ENCODE results near the gene EIF4G3. TPM values are rescaled to one million over a fixed set of nuclear protein-coding genes. Genes with fewer than 3 reads are reported as not detected.
"Not testable (repeated sequence)": the region's sequence is repeated elsewhere in the genome, so short reads cannot be mapped to it uniquely, and the experiment has no call there.

EIF4G3 gene
- total RNA-seq, 1 experiment from 2014 or later = 57.2 TPM

DNA sequence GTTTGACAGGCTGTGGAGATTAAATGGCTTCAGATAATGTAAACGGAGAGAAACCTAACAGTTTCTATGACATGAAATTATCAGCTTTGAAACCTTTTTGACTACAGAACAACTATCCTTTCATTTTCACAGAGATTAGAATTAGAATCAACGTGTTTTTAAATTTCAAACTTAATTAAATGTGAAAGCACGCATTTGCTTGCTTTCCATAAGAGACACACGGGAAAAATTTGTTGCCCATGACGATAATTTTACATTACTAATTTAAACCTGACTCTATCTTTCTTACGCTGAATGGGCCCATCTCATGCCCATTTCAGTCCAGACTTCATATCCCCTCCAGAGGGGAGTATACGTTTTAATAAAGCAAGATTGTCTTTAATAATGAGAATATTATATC lies 297.9 kb downstream of the EIF4G3 start:
- no peak for DNase-seq (ENCODE audit: low read depth)

DNA sequence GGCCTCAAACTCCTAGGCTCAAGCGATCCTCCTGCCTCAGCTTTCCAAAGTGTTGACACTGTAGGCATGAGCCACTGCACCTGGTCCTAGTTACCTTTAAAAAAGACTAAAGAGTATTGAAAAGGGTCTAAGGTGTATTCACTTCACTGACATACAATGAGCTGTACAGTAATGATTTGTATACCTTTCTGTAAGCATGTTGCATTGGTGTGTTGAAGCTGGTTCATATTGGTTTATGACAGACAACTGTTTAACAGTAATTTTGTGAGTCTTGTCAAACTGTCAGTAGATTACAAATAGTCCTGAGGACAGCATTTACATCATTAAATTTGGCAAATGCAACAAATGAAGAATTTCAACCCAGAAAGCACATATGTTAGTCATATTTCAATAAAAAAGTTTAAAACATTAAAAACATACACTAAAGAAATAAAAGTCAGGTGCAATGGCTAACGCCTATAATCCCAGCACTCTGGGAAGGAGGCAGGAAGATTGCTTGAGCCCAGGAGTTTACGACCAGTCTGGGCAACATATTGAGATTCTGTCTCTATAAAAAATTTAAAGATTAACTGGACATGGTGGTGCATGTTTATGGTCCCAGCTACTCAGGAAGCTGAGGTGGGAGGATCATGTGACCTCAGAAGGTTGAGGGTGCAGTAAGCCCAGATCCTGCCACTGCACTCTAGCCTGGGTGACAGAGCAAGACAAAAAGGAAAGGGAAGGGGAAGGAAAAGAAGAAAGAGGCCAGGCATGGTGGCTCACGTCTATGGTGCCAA lies 301.3 kb downstream of the EIF4G3 start:
- DNase-seq (ENCODE audit: low read depth) = no peak

DNA sequence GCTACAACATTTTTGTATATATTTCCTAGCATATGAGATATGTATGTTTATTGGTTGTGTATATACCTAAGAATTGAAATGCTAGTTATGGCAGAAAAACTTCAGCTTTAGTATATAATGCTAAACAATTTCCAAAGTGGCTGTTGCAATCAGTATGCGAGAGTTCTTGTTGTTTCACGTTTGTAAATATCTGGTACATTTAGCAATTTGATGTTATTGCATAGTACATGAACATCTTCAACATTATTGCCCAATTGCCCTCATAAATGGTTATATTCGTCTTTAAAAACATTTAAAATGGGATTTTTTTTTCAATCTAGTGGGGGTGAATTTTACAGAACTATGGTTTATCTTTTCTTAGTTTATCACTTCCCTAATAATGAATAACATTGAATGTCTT lies 303.4 kb downstream of the EIF4G3 start:
- no peak for DNase-seq (ENCODE audit: low read depth)

DNA sequence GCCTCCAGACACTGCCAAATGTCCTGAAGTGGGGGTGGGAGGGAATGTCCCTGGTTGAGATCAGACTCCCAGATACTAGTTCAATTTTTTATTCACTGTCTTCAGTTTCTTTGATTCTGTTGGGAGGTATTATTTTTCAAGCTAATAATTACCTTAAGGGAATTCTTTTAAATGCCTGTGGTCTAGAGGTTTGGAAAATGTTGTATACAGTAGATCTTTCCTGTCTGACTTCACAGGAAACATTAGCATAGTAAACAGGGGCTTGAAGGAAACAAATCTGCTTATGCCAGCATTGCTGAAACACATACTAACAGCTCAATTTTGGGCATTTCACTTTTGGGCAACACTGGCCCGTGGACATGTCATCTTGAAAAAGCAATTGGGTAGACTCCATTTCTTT lies 305.3 kb downstream of the EIF4G3 start:
- DNase-seq (ENCODE audit: low read depth) = peak; percentile 67

DNA sequence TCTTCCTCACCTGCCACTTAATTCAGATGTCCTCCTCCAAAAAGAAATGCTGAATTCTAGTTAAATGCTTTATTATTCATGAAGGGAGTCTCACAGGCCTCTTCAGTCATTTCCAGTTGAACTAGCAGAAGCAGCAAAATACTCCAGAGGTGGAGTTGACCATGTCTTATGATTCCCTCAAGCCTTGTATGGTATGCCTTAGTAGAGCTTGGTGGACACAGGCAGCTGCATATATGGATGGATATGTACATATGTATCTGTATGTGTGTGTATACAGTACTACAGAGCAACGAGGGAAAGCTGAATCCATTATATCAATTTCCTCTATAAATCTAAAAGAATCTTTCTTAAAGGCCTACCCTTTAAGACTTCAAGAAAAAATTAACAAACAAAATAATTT lies 306.0 kb downstream of the EIF4G3 start:
- DNase-seq (ENCODE audit: low read depth) = no peak

DNA sequence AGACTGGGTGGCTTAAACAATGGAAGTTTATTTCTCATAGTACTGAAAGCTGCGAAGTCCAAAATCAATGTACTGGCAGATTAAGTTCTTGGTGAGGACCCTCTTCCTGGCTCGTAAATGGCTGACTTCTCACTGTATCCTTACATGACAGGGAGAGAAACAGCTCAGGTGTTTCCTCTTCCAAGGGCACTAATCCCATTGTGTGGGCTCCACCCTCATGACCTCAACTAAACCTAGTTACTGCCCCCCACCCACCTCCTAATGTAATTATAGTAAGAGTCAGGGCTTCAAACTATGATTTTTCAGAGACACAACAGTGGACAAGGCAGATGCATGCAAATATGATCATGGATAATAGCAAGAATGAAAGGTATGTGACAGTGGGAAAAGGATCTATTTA lies 308.4 kb downstream of the EIF4G3 start:
- no peak for DNase-seq (ENCODE audit: low read depth)

DNA sequence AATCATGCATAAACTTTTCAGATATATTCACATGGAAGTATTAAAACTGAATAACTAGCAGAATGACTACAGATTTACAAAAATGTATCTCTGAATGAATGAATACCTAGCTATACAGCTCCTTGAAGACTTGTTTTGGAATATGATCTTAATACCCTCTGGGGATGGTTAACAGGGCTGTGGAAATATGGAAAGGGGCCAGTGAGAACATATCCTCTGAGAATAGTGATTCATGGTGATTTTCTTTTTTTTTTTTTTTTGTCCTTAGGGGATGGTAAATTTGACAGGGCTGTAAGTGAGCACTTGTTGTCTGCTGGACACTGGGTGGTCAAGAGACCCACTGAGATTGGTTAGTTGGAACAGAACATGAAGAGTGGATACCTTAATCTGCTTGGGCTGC lies 308.9 kb downstream of the EIF4G3 start:
- DNase-seq (ENCODE audit: low read depth) = peak; percentile 71

DNA sequence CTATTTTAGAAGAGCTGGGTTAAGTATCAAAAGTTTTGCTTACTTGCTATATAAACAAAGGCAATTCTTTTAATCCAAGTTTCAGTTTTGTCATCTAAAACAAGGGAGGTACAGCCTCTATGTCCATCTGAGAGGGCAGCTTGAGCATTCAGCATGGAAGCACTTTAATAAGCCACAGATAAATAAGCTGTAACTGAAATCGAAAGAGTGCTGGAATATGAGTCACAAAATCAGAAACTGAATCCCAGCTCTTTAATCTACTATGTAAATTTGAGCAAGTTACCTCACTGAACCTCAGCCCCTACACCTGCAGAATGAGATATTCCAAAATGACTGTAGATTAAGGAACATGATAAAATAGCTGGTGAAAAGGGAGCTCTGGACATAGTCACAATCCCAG lies 309.6 kb downstream of the EIF4G3 start:
- DNase-seq (ENCODE audit: low read depth) = peak; percentile 67

DNA sequence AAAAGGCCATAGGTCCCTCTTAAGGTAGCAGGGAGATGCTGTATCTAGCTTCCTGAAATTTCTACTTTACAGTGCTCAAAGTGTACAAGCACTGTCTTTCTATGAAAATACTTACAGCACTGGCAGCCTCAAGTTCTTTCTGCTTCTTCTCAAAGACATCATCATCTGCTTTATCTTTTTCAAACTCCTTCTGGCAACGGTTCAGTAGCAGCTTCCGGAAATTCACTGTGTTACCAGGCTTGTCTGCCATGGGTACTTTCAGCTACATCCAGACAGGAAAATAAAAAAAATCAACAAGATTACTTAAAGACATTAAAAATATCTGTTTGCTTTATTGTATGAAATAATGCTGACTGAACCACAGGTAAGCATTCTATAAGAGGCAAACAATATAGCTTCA lies 311.7 kb downstream of the EIF4G3 start:
- DNase-seq (ENCODE audit: low read depth) = no peak

DNA sequence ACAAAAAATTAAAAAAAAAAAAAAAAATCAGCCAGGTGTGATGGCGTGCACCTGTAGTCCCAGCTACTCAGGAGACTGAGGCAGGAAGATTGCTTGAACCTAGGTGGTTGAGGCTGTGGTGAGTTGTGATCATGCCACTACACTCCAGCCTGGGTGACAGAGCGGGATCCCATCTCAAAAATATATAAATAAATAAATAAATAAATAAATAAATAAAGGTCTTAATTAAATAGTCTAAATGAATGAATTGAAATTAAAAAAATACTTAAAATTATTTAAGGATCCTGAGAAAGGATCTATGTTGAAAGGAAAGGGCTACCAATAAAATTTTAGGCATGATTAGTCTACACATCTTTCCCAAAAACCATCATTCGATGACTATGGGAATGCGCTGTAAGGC lies 322.2 kb downstream of the EIF4G3 start:
- DNase-seq (ENCODE audit: low read depth) = no peak

DNA sequence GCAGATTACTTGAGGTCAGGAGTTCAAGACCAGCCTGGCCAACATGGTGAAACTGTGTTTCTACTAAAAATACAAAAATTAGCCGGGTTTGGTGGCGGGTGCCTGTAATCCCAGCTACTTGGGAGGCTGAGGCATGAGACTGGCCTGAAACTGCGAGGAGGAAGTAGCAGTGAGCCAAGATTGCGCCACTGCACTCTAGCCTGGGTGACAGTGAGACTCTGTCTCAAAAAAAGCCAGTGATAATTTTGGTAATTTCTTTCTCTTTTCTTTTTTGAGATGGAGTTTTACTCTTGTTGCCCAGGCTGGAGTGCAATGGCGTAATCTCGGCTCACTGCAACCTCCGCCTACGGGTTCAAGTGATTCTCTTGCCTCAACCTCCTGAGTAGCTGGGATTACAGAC lies 324.9 kb downstream of the EIF4G3 start:
- DNase-seq (ENCODE audit: low read depth) = not testable (repeated sequence)

DNA sequence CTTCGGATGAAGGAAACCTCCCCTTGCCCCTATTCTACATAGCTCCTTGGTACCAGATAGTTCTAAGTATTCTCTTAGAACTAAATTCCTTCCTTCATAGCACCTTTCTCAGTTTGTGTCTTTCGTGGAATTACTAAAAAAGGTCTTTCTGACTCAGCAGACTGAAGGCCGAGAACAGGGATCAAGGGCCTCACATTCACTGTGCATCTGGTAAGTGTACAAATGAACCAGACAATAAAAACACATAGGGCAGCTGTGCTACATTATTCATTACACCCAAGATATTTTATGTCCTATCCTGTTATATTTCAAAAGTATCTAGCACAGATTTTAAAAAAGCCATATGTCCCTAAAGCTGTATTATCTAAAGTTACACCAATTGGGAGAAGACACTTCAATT lies 326.7 kb downstream of the EIF4G3 start:
- DNase-seq (ENCODE audit: low read depth) = no peak

DNA sequence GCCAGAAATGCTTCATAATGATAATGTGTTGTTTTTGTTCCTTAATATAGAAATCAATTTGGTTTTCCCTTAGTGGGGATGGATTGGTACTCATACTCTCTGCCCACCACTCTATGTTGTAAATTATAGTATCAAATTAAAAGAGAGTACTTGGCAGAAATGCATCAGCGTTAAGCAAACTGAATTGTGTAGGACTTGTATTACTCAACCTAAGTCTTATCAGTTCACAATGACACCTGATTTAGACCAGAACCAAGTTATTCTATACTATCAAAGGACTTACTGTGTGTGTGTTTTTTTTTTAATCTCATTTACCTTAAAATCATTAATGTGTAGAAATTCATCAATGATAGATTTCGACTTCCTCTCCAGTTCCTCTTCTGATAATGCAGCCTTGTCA lies 327.6 kb downstream of the EIF4G3 start:
- no peak for DNase-seq (ENCODE audit: low read depth)

DNA sequence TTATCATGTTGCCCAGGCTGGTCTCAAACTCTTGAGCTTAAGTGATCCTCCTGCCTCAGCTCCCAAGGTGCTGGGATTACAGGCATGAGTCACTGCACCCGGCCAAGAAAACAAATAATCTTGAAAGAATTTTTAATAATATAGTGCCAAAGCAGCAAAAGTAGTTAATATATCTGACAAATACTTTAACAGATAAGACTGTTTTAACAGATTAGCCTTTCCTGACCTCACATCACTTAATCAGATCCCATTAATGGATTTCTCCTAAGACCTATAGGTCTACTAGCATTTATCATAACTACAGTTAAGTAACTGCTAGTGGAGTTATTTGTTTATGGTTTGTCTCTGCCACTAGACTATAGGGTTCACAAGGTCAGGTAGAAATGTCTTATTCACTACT lies 328.5 kb downstream of the EIF4G3 start:
- peak; percentile 61 for DNase-seq (ENCODE audit: low read depth)

DNA sequence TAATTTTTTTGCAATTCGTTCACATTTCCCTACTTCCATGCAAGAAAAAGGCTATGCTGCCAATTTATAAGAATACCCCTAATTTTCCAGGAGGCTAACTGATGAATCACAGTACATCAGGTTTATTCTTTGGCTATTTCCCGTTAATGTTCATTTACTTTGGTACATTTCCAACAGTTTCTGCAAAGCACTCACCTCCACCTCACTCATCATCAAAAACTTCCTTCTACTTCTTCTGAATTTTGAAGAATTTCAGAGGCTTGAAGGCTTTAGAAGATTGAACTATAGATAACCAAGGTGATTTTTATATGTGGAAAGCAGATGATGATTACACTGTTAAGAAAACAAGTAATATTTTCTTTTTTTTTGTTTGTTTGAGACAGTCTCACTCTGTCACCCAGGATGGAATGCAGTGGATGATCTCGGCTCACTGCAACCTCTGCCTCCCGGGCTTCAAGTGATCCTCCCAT lies 329.1 kb downstream of the EIF4G3 start:
- peak; percentile 81 for DNase-seq (ENCODE audit: low read depth)

DNA sequence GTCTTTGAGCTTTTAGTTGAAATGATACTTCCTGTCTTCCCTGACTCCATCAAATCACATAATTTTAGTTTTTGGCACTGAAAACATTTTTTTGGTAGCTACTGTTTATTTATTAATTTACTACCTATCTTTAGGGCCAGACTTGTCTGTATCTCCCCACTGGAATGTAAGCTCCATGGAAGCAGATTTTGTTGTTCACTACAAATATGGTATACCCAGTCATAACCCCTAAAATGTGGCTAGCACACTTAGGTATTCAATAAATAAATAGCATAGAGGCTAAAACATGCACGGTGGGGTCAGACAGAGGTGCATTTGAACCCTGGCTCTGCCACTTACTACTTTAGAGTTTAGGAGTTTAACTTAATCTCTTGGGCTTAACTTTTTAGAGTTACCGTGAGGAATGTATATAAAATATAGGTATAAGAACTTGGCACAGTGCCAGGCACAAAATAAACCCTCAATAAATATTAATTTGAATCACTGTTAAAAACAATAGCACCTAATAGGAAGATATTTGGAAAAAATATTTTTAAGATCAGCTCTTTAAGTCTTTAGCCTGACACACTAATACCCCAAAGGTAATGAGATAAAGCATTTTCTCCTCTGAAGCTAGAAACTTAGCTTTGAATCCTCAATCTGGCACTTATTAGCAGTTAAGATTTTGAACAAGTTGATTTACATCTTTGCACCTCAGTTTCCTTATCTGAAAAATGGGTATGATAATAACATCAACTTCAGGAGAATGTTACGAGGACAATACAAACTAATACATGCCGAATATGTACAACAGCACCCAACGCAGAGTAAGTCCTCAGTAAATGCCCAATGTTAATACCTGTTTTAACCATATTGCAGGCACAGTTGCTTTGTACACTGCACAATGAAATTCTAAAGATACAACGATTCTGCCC lies 330.0 kb downstream of the EIF4G3 start:
- peak; percentile 26 for DNase-seq (ENCODE audit: low read depth)

DNA sequence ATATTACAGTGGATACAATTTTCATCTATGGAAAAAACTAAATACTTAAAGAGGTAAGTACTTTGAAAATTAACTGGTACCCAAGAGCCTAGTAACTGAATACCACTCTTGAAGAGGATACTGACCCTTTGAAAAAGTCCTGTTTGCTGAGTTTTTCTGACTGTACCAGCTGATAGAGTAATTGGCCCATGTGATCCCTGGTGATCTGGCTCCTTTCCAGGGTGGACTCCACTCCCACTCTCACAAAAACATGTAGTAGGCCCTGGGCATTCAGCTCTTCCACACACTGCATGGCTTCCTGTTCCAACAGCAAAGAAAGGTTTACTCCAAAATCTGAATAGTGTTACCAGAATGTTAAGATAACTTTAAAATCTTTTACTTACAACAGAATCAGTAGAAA lies 336.0 kb downstream of the EIF4G3 start:
- DNase-seq (ENCODE audit: low read depth) = no peak

DNA sequence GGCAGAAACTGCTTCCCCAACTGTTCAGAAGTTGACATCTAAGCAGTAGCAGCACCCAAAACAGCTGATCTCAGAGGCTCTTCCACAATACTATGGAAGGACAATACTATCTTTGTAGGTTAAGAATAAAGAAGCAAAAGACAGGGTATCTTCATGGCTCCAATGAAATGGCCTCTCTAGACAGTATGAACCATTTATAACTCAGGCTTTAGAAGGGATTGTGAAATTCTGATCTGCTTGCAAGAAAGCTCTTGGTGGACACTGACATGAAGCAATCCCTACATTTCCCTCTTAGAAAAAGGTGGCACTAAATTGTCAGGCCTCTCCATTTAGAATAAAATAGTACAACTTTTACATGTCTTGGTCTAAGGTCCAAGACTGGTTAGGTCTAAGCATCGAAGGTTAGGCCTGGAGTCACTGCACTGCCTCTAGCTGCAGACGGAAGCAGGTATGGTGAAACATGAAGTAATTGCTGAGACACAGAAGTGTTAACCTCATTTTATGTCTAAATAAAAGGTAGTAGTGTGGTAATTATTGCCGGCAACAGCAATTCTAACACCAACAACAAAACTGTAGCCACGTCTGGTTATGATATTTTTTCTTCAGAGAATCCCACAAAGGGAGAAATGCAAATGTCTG lies 339.0 kb downstream of the EIF4G3 start:
- no peak for DNase-seq (ENCODE audit: low read depth)

DNA sequence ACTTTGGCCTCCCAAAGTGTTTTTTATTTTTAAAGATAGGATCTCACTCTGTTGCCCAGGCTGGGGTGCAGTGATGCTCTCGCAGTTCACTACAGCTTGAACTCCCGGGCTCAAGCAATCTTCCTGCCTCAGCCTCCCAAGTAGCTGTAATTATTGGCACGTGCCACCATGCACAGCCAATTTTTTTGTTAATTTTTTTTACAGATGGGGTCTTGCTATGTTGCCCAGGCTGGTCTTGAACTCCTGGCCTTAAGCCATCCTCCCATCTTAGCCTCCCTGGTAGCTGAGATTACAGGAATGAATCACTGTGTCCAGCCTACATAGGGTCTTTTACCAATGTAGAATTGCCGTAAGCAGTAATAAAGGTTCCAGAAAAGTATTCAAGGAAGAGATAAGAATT lies 340.5 kb downstream of the EIF4G3 start:
- DNase-seq (ENCODE audit: low read depth) = no peak

DNA sequence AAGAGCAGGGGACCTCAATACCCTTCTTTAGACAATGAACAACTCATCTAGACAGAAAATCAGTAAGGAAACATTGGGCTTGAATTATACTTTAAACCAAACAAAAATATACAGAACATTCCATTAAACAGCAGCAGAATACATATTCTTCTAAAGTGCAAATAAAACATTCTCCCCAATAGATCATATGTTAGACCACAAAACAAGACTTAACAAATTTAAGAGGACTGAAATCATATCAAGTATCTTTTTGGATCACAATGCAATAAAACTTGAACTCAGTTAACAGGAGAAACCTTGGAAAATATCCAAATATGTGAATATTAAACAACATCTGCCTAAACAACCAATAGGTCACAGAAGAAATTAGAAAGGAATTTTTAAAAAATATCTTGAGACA lies 341.9 kb downstream of the EIF4G3 start:
- no peak for DNase-seq (ENCODE audit: low read depth)

DNA sequence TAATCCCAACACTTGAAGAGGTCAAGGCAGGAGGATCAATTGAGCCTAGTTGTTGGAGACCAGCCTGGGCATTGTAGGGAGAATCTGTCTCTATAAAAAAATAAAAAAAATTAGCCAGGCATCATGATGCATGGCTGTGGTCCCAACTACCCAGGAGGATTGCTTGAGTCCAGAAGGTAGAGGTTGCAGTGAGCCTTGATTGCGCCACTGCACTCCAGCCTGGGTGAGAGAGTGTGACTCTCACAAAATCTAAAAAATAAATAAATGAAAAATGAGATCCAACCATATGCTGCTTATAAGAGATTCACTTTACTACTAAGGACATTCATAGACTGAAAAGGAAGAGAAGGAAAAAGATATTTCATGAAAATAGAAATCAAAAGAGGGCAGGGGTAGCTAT lies 342.5 kb downstream of the EIF4G3 start:
- no peak for DNase-seq (ENCODE audit: low read depth)

DNA sequence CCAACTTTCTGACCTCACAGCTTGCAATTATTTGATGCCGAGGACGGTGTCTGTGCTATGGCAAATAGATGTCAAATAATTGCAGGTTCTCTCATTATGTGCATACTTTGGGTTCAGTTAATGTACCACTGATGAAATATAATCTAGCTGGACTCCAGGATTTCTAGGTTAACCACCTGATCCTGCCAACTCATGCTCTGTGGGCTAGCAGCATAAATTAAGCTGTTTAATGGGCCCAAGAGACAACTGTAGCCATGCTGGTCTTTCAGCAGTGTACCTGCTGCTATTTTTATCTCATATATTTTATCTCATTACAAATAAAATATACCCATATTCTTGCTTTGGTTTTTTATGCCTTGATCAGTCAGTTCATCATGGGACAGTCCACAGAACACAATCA lies 346.3 kb downstream of the EIF4G3 start:
- DNase-seq (ENCODE audit: low read depth) = peak; percentile 11
